Transverse colon (tissue), 3 donors: ENCODE data around the gene PAPPA.

Source experiments
- POLR2A ChIP-seq: fragments of 450-650 bp; IDR thresholded peaks from one replicate; pipeline ENCODE4 v1.6.1; 2016; ENCODE audit warnings: antibody characterized with exemption, mild to moderate bottlenecking, moderate library complexity
- TF ChIP-seq, protein P1 (sequence below), 5 experiments: fragments of 200-600 bp in 3 of 5; fragments of 450-650 bp in 2 of 5; sonication (generic) in 3 of 5; IDR thresholded peaks; 1 replicate in 2 of 5; 2 replicates in 3 of 5; pipeline ENCODE4 v1.5.1; 2016 to 2017; ENCODE audit warnings: antibody characterized with exemption in 5 of 5, inconsistent platforms in 3 of 5, mild to moderate bottlenecking in 2 of 5, moderate library complexity in 1 of 5

DNA sequence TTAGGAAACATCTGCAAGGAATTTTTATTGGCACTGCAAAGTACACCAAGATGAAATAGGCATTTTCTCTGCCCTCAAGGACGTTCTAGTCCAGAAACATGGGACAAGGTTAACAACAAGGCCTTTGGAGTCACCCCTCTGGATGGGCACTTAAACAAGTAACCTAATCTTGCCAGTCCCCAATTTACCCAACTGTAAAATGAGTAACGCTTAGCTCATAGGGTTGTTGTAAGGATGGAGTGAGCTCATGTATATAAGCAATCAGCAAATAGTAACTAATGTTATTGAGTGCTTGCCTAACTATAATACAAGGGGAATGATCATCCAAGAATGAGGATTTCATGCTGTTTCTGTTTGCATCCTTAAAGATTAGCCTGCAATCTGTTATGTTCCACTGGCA lies 189.3 kb downstream of the PAPPA start:
- TF ChIP-seq POLR2A, result no peak
- TF ChIP-seq, protein P1, sequence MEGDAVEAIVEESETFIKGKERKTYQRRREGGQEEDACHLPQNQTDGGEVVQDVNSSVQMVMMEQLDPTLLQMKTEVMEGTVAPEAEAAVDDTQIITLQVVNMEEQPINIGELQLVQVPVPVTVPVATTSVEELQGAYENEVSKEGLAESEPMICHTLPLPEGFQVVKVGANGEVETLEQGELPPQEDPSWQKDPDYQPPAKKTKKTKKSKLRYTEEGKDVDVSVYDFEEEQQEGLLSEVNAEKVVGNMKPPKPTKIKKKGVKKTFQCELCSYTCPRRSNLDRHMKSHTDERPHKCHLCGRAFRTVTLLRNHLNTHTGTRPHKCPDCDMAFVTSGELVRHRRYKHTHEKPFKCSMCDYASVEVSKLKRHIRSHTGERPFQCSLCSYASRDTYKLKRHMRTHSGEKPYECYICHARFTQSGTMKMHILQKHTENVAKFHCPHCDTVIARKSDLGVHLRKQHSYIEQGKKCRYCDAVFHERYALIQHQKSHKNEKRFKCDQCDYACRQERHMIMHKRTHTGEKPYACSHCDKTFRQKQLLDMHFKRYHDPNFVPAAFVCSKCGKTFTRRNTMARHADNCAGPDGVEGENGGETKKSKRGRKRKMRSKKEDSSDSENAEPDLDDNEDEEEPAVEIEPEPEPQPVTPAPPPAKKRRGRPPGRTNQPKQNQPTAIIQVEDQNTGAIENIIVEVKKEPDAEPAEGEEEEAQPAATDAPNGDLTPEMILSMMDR (IDR thresholded peaks at IDR 0.05), result no peak
